HEK293 (cell line): ENCODE data around the gene GMDS.

ENCODE experiments used
- CTCF ChIP-seq: fragments of 450-650 bp; formaldehyde crosslinking; IDR thresholded peaks from 2 replicates; pipeline ENCODE4 v1.5.1; 2016; ENCODE audit warnings: missing biosample characterization, missing genetic modification characterization
- GLIS1 ChIP-seq: fragments of 450-650 bp; formaldehyde crosslinking; IDR thresholded peaks from 2 replicates; pipeline ENCODE4 v1.5.1; 2016; ENCODE audit warnings: missing biosample characterization, missing genetic modification characterization
- GLIS2 ChIP-seq: fragments of 450-650 bp; formaldehyde crosslinking; IDR thresholded peaks from 2 replicates; pipeline ENCODE4 v1.5.1; 2016; ENCODE audit warnings: missing biosample characterization, missing genetic modification characterization
- HOXA7 ChIP-seq: sonication (generic); formaldehyde crosslinking; IDR thresholded peaks from 2 replicates; pipeline ENCODE4 v1.8.1; 2022; ENCODE audit warnings: missing genetic modification reagents, borderline replicate concordance
- KLF1 ChIP-seq: fragments of 450-650 bp; formaldehyde crosslinking; IDR thresholded peaks from 2 replicates; pipeline ENCODE4 v1.5.1; 2016; ENCODE audit warnings: missing biosample characterization, missing genetic modification characterization
- KLF16 ChIP-seq: fragments of 450-650 bp; formaldehyde crosslinking; IDR thresholded peaks from 2 replicates; pipeline ENCODE4 v1.5.1; 2017; ENCODE audit warnings: missing biosample characterization, missing genetic modification characterization
- KLF7 ChIP-seq: fragments of 450-650 bp; formaldehyde crosslinking; IDR thresholded peaks from 2 replicates; pipeline ENCODE4 v1.5.1; 2016; ENCODE audit warnings: missing biosample characterization, missing genetic modification characterization, borderline replicate concordance
- TCF7L2 ChIP-seq: IDR thresholded peaks from 2 replicates; pipeline ENCODE4 v1.6.1; 2011; ENCODE audit warnings: low read depth, mild to moderate bottlenecking, inconsistent platforms, low read length, moderate library complexity, borderline replicate concordance
- ZBTB11 ChIP-seq: fragments of 450-650 bp; formaldehyde crosslinking; conservative IDR thresholded peaks from 2 replicates; pipeline ENCODE4 v1.5.1; 2016; ENCODE audit warnings: low read depth, missing biosample characterization, missing genetic modification characterization
- ZBTB48 ChIP-seq: fragments of 450-650 bp; formaldehyde crosslinking; IDR thresholded peaks from 2 replicates; pipeline ENCODE4 v1.5.1; 2016; ENCODE audit warnings: missing biosample characterization, missing genetic modification characterization
- ZEB2 ChIP-seq: fragments of 450-650 bp; formaldehyde crosslinking; IDR thresholded peaks from 2 replicates; pipeline ENCODE4 v1.5.1; 2016; ENCODE audit warnings: missing biosample characterization, missing genetic modification characterization
- ZNF18 ChIP-seq: fragments of 450-650 bp; formaldehyde crosslinking; IDR thresholded peaks from 2 replicates; pipeline ENCODE4 v1.5.1; 2016; ENCODE audit warnings: missing biosample characterization, missing genetic modification characterization
- ZNF518A ChIP-seq: fragments of 450-650 bp; formaldehyde crosslinking; conservative IDR thresholded peaks from 2 replicates; pipeline ENCODE4 v1.5.1; 2016; ENCODE audit warnings: low read depth, missing biosample characterization, missing genetic modification characterization
- ZNF521 ChIP-seq: fragments of 450-650 bp; formaldehyde crosslinking; IDR thresholded peaks from 2 replicates; pipeline ENCODE4 v1.5.1; 2017; ENCODE audit warnings: missing biosample characterization, mild to moderate bottlenecking, missing genetic modification characterization
- ZNF548 ChIP-seq: fragments of 450-650 bp; formaldehyde crosslinking; IDR thresholded peaks from 2 replicates; pipeline ENCODE4 v1.5.1; 2016; ENCODE audit warnings: missing biosample characterization, missing genetic modification characterization
- ZNF560 ChIP-seq: fragments of 450-650 bp; formaldehyde crosslinking; IDR thresholded peaks from 2 replicates; pipeline ENCODE4 v1.5.1; 2017; ENCODE audit warnings: missing biosample characterization, missing genetic modification characterization, borderline replicate concordance
- ZNF561 ChIP-seq: fragments of 450-650 bp; IDR thresholded peaks from 2 replicates; pipeline ENCODE4 v1.5.1; 2018; ENCODE audit warnings: missing biosample characterization, missing genetic modification characterization, borderline replicate concordance
- ZNF600 ChIP-seq: fragments of 450-650 bp; formaldehyde crosslinking; IDR thresholded peaks from 2 replicates; pipeline ENCODE4 v1.5.1; 2016; ENCODE audit warnings: missing biosample characterization, missing genetic modification characterization
- ZNF610 ChIP-seq: fragments of 450-650 bp; formaldehyde crosslinking; IDR thresholded peaks from 2 replicates; pipeline ENCODE4 v1.5.1; 2016; ENCODE audit warnings: missing biosample characterization, missing genetic modification characterization, borderline replicate concordance
- ZNF621 ChIP-seq: fragments of 450-650 bp; formaldehyde crosslinking; IDR thresholded peaks from 2 replicates; pipeline ENCODE4 v1.5.1; 2017; ENCODE audit warnings: missing biosample characterization, missing genetic modification characterization
- ZNF645 ChIP-seq: fragments of 450-650 bp; formaldehyde crosslinking; IDR thresholded peaks from 2 replicates; pipeline ENCODE4; 2016; ENCODE audit warnings: missing biosample characterization, missing genetic modification characterization
- ZNF670 ChIP-seq: fragments of 450-650 bp; formaldehyde crosslinking; IDR thresholded peaks from 2 replicates; pipeline ENCODE4 v1.5.1; 2016; ENCODE audit warnings: missing biosample characterization, missing genetic modification characterization, low read depth
- ZNF704 ChIP-seq: fragments of 450-650 bp; formaldehyde crosslinking; IDR thresholded peaks from 2 replicates; pipeline ENCODE4 v1.5.1; 2016; ENCODE audit warnings: missing biosample characterization, missing genetic modification characterization
- ZNF768 ChIP-seq: fragments of 450-650 bp; formaldehyde crosslinking; IDR thresholded peaks from 2 replicates; pipeline ENCODE4 v1.5.1; 2018; ENCODE audit warnings: missing biosample characterization, mild to moderate bottlenecking, missing genetic modification characterization
- ZSCAN5A ChIP-seq: fragments of 450-650 bp; formaldehyde crosslinking; IDR thresholded peaks from 2 replicates; pipeline ENCODE4 v1.5.1; 2016; ENCODE audit warnings: missing biosample characterization, missing genetic modification characterization

Gene GMDS

GRCh38 chr6:1630771-1631217 is 614.6 kb downstream of the GMDS start (continued):
- TF ChIP-seq ZBTB11 (tag by site-specific recombination), result no peak
- TF ChIP-seq ZNF561 (tag by site-specific recombination), result peak; percentile 84
- no peak for TF ChIP-seq ZNF18
- TF ChIP-seq GLIS1, result peak; percentile 96
- TF ChIP-seq HOXA7, result no peak
- no peak for TF ChIP-seq ZNF645
- TF ChIP-seq ZNF548 (tag by site-specific recombination), result no peak
- TF ChIP-seq ZEB2 (tag by site-specific recombination), result peak; percentile 99
- no peak for TF ChIP-seq KLF16 (tag by site-specific recombination)
- no peak for TF ChIP-seq ZNF704
- TF ChIP-seq ZBTB48 (tag by site-specific recombination), result 0 out of 2 replicates have a peak, but pooled peaks have one; percentile 17
- TF ChIP-seq ZSCAN5A, result no peak
- no peak; the same call in 1 of the 2 replicates for TF ChIP-seq ZNF600 (tag by site-specific recombination)
- TF ChIP-seq ZNF768, result no peak
- TF ChIP-seq ZNF560 (tag by site-specific recombination), result no peak
- 0 out of 2 replicates have a peak, but pooled peaks have one; percentile 13 for TF ChIP-seq ZNF518A (tag by site-specific recombination)
- no peak; the same call in 1 of the 2 replicates for TF ChIP-seq GLIS2 (tag by site-specific recombination)
- TF ChIP-seq CTCF (tag by site-specific recombination), result no peak
- no peak for TF ChIP-seq ZNF621
- TF ChIP-seq ZNF521 (tag by site-specific recombination), result no peak
- TF ChIP-seq TCF7L2, result peak; percentile 98
- no peak for TF ChIP-seq ZNF670 (tag by site-specific recombination)
- TF ChIP-seq KLF1 (tag by site-specific recombination), result no peak
- TF ChIP-seq ZNF610 (tag by site-specific recombination), result no peak
- TF ChIP-seq KLF7 (tag by site-specific recombination), result no peak
